OCI-LY1 (cell line): ENCODE measurements around the gene STK38.

Experiments
- H2AFZ ChIP-seq: fragments of 200-600 bp; sonication (generic), shearing (Covaris generic); 2 replicates; pipeline ENCODE4 v1.6.0; 2014; ENCODE audit warnings: antibody characterized with exemption, mild to moderate bottlenecking, low read length
- H3F3A ChIP-seq: fragments of 200-600 bp; sonication (generic), shearing (Covaris generic); 2 replicates; pipeline ENCODE4 v1.6.0; 2014; ENCODE audit warnings: mild to moderate bottlenecking, antibody characterized with exemption, low read length, moderate library complexity; ENCODE audit not compliant: insufficient read depth
- H3K27ac ChIP-seq: fragments of 200-600 bp; sonication (generic); 2 replicates; pipeline ENCODE4 v1.5.1; 2014; ENCODE audit warnings: low read length, mixed run types, mild to moderate bottlenecking, low read depth; ENCODE audit not compliant: poor library complexity, severe bottlenecking
- H3K27me3 ChIP-seq: fragments of 200-600 bp; sonication (generic); 2 replicates; pipeline ENCODE4 v1.6.0; 2014; ENCODE audit warnings: antibody characterized with exemption, mild to moderate bottlenecking, low read length, moderate library complexity; ENCODE audit not compliant: insufficient read depth
- H3K36me3 ChIP-seq: fragments of 200-600 bp; sonication (generic); 2 replicates; pipeline ENCODE4 v1.6.1; 2014; ENCODE audit warnings: mild to moderate bottlenecking, antibody characterized with exemption, low read length, moderate library complexity, mixed read lengths; ENCODE audit not compliant: insufficient read depth
- H3K4me1 ChIP-seq: fragments of 200-600 bp; sonication (generic); 2 replicates; pipeline ENCODE4 v1.5.1; 2014; ENCODE audit warnings: mild to moderate bottlenecking, low read length, moderate library complexity; ENCODE audit not compliant: insufficient read depth, severe bottlenecking
- H3K4me2 ChIP-seq: fragments of 200-600 bp; sonication (generic), shearing (Covaris generic); 2 replicates; pipeline ENCODE4 v1.6.1; 2014; ENCODE audit warnings: low read length
- H3K4me3 ChIP-seq: fragments of 200-600 bp; sonication (generic); 2 replicates; pipeline ENCODE4 v1.5.1; 2014; ENCODE audit warnings: low read length, low read depth, mild to moderate bottlenecking, mixed read lengths; ENCODE audit not compliant: poor library complexity, severe bottlenecking
- H3K79me2 ChIP-seq: fragments of 200-600 bp; shearing (Covaris generic); 2 replicates; pipeline ENCODE4 v1.6.1; 2016; ENCODE audit warnings: mixed run types, low read length, mixed read lengths; ENCODE audit not compliant: insufficient read depth
- H3K9ac ChIP-seq: fragments of 200-600 bp; sonication (generic), shearing (Covaris generic); 2 replicates; pipeline ENCODE4 v1.6.1; 2014; ENCODE audit warnings: mild to moderate bottlenecking, low read length, mixed read lengths
- H3K9me2 ChIP-seq: fragments of 200-600 bp; sonication (generic), shearing (Covaris generic); 2 replicates; pipeline ENCODE4 v1.6.1; 2014; ENCODE audit warnings: low read depth, mild to moderate bottlenecking, low read length, mixed read lengths
- H3K9me3 ChIP-seq: fragments of 200-600 bp; shearing (Covaris generic); 2 replicates; pipeline ENCODE4 v1.6.1; 2014; ENCODE audit warnings: low read length, mixed read lengths
- H4K20me1 ChIP-seq: fragments of 200-600 bp; sonication (generic), shearing (Covaris generic); 2 replicates; pipeline ENCODE4 v1.6.0; 2016; ENCODE audit warnings: mild to moderate bottlenecking, low read length; ENCODE audit not compliant: insufficient read depth
- EZH2 ChIP-seq: fragments of 200-600 bp; sonication (generic), shearing (Covaris generic); IDR thresholded peaks from 2 replicates; pipeline ENCODE4 v1.8.0; 2017; ENCODE audit warnings: borderline replicate concordance, mixed run types, mild to moderate bottlenecking, antibody characterized with exemption, low read length, moderate library complexity, mixed read lengths
- TF ChIP-seq, protein P1 (sequence below): fragments of 200-600 bp; sonication (generic), shearing (Covaris generic); IDR thresholded peaks from 2 replicates; pipeline ENCODE4 v1.5.1; 2017; ENCODE audit warnings: mild to moderate bottlenecking, antibody characterized with exemption, low read length, moderate library complexity, mixed read lengths

STK38 gene

DNA sequence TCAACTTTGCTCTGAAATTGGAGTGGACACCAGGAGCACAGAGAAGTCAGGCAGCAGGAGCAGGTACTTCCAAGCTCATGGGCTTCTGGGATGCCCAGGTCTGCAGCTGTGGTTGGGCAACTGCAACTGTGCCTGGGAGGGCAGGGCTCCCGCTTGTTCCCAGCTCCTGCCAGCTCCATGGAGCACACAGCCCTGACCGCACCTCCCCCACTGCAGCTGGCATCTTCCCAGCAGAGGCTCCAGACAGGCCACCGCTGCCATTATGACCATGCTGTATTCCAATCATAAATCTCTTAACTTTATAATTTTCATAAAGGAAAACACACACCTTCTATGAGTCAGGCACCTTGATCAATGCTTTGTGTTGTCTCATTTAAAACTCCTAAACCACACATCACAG is 36.9 kb downstream of the STK38 start:
- H3K9me3 ChIP-seq, result peaks cover 8% of the 10 kb centered on the region; the same call in 1 of the 2 replicates
- no peaks in the 10 kb centered on the region for H3K9me2 ChIP-seq
- no peak overlapping the region for H3K4me2 ChIP-seq
- no peaks in the 10 kb centered on the region for H4K20me1 ChIP-seq
- H3F3A ChIP-seq, result no peaks in the 10 kb centered on the region
- no peak overlapping the region for H3K27ac ChIP-seq
- no peaks in the 10 kb centered on the region for H3K4me1 ChIP-seq
- TF ChIP-seq, protein P1, sequence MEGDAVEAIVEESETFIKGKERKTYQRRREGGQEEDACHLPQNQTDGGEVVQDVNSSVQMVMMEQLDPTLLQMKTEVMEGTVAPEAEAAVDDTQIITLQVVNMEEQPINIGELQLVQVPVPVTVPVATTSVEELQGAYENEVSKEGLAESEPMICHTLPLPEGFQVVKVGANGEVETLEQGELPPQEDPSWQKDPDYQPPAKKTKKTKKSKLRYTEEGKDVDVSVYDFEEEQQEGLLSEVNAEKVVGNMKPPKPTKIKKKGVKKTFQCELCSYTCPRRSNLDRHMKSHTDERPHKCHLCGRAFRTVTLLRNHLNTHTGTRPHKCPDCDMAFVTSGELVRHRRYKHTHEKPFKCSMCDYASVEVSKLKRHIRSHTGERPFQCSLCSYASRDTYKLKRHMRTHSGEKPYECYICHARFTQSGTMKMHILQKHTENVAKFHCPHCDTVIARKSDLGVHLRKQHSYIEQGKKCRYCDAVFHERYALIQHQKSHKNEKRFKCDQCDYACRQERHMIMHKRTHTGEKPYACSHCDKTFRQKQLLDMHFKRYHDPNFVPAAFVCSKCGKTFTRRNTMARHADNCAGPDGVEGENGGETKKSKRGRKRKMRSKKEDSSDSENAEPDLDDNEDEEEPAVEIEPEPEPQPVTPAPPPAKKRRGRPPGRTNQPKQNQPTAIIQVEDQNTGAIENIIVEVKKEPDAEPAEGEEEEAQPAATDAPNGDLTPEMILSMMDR, result no peak
- TF ChIP-seq EZH2, result no peak
- no peaks in the 10 kb centered on the region for H3K79me2 ChIP-seq
- H3K27me3 ChIP-seq, result no peaks in the 10 kb centered on the region
- no peak overlapping the region for H3K9ac ChIP-seq
- H3K4me3 ChIP-seq, result no peak overlapping the region
- peaks cover 68% of the 10 kb centered on the region for H3K36me3 ChIP-seq
- no peak overlapping the region for H2AFZ ChIP-seq

DNA sequence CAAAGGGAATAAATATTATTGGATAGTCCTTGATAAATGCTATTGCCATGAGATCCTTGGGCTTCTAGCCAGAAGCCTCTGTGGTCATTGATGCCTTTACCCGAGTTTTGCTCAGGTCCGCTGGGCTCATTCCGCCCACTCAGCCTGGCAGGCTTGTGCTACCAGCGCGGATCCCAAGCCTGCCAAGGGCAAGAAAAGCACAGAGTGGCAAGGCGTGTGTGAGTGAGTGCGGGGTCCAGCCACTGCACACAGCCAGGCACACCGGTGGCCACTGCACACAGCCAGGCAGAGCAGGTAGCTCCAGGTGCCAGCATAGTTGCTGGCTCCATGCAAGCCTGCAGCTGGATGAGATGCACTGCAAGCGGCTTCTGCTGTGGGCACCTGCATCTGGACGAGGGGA is 38.7 kb downstream of the STK38 start:
- no peak overlapping the region for H3K4me3 ChIP-seq
- TF ChIP-seq EZH2, result no peak
- H2AFZ ChIP-seq, result no peak overlapping the region
- no peaks in the 10 kb centered on the region for H3K9me2 ChIP-seq
- no peaks in the 10 kb centered on the region for H4K20me1 ChIP-seq
- H3K79me2 ChIP-seq, result no peaks in the 10 kb centered on the region
- no peaks in the 10 kb centered on the region for H3F3A ChIP-seq
- no peaks in the 10 kb centered on the region for H3K27me3 ChIP-seq
- peaks cover 8% of the 10 kb centered on the region; the same call in 1 of the 2 replicates for H3K9me3 ChIP-seq
- no peak overlapping the region for H3K9ac ChIP-seq
- no peak overlapping the region for H3K4me2 ChIP-seq
- H3K27ac ChIP-seq, result no peak overlapping the region
- no peaks in the 10 kb centered on the region for H3K4me1 ChIP-seq
- H3K36me3 ChIP-seq, result peaks cover 69% of the 10 kb centered on the region

DNA sequence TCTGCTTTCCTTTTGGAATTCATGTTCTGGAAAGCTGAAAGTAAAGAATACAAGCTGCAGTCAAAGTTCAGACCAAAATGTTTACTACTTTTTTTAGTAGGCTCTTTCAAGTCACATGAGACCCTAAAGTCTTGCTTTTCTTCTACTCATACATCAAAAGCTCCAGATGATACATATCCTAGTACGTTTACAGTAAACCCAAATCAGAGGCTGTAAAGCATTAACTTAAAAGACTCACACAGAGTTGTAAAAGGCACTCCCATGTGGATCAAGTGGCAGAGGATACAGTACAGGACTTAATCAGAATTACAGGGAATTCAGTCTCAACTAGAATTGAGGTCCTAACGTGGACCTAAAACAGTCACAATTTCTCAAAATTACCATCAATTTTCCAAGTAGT is 40.7 kb downstream of the STK38 start:
- no peak overlapping the region for H2AFZ ChIP-seq
- TF ChIP-seq, protein P1, result no peak
- TF ChIP-seq EZH2, result no peak
- H3K4me2 ChIP-seq, result no peak overlapping the region
- no peaks in the 10 kb centered on the region for H3K4me1 ChIP-seq
- no peak overlapping the region for H3K9ac ChIP-seq
- no peaks in the 10 kb centered on the region for H3K27me3 ChIP-seq
- peaks cover 68% of the 10 kb centered on the region for H3K36me3 ChIP-seq
- no peak overlapping the region for H3K27ac ChIP-seq
- H3K4me3 ChIP-seq, result no peak overlapping the region
- H3K79me2 ChIP-seq, result no peaks in the 10 kb centered on the region
- no peaks in the 10 kb centered on the region for H4K20me1 ChIP-seq
- no peaks in the 10 kb centered on the region for H3K9me2 ChIP-seq
- peaks cover 8% of the 10 kb centered on the region; the same call in 1 of the 2 replicates for H3K9me3 ChIP-seq
- H3F3A ChIP-seq, result no peaks in the 10 kb centered on the region
